RKO (cell line): ENCODE data around the gene HMX1.

Experiments
- DNase-seq: peaks from one replicate; pipeline ENCODE4 v3.0.0-alpha.2; 2016; ENCODE audit warnings: low spot score

Gene HMX1

DNA sequence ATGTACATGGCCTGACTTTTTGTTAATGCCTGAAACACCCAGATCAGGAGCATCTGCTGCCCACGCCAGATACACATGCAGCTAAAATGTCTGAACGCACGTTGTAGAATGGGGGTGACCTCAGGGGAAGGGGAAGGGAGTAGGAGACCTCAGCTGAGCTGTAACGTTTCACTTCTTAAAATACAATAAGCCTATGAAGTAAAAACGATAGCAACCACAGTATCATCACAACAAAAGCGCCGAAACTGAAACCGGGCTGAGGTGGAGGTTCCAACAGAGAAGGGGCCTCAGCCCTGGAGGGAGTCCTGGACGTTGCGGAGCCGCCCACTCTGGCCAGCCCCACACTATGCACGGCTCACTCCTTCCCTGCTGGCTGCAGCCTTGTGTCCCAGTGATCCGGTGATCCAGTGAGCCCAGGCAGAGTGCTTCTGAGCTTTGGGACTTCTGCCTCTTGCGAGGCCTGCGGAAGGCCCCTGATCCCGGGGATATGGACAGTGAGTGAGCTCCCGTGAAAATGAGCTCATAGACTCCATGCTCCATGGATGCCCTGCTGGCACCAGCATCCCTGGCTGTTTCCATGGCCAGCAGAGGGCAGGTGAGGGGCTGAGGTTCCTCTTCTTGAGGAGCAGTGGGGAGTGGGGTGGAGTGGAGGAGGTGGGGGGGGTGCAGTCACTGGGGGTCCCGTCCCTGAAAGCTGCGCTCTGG lies 52.0 kb downstream of the HMX1 start:
- no peak for DNase-seq

DNA sequence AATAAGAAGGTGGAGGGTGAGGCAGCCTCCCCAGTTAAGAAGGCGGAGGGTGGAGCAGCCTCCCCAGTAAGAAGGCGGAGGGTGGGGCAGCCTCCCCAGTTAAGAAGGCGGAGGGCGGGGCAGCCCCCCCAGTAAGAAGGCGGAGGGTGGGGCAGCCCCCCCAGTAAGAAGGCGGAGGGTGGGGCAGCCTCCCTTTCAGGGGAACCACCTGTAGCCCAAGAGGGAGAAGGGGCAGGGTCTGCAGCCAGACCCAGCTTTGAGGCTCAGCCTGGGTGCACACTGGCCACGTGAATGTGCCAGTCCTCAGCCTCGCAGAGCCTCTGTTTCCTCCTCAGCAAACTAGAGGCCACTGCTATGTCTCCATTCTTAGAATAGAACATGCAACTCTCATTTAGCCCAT lies 52.6 kb downstream of the HMX1 start:
- DNase-seq: no peak

DNA sequence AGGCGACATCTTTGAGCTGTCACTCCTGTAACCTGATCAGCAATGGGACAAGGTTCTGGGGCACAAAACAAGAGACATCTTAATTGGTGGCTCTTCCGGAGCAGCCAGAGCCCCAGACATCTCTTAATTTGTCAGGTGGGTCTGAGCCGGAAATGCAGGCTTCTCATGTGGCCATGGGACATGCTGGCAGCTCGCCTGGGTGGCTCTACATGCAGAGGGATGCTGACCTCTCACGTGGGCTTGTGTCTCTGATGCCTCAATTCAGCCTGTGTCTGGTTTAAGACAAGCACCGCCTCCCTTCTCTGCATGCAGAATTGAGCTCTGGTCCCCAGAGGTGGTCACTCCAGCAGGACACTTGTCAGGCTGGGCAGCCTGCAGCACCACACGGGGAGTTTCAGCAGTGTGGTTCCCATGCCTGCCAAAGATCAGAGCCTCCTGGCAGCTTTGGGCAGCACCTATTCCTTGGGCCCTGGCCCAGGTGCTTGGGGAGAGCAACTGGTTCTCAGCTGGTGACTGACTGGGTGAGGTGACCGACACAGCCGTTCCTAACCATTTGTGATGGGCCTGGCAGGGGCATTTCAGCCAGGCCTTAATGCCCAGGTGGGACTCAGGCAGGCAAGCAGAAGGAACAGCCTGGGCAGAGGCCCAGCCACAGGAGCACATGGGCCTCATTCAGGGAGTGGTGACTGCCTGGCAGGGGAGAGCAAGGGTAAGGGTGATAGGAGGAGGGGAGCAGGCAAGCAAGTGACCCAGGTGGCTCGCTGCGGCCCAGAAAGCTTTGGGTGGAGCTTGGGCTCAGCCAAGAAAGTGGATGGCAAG lies 53.4 kb downstream of the HMX1 start:
- DNase-seq: no peak

DNA sequence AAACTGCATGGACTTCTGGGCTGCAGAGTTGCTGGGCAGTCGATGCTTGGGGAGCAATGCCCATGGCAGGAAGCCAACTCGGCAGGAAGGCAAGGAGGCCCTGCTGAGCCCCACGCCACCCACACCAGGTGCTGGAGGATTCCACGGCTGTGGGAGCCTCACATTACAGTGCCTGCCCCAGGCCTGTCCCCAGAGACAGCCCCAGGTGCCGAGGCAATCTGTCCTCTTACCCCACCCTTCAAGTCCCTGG lies 53.9 kb downstream of the HMX1 start:
- no peak for DNase-seq

DNA sequence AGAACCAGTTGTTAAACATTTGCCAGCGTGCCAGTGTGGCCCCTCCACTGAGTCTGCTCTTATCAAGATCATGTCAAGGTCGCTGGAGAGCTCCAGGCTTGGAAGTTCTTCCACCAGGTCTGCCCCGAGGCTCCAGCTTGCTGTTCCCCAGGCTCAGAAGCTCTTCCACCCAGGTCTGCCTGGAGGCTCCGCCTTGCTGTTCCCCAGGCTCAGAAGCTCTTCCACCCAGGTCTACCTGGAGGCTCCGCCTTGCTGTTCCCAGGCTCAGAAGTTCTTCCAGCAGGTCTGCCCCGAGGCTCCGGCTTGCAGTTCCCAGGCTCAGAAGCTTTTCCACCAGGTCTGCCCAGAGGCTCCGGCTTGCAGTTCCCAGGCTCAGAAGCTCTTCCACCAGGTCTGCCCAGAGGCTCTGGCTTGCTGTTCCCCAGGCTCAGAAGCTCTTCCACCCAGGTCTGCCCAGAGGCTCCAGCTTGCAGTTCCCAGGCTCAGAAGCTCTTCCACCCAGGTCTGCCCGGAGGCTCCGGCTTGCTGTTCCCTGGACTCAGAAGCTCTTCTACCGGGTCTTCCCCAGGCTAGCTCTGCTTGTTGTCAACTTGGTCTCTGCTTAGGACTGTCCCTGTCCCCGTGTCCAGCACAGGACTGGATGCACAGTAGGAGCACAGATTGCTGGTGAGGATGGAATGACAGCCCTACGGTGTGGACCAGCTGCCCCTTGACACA lies 54.4 kb downstream of the HMX1 start:
- no peak for DNase-seq
